Measurements from ENCODE around the gene ZNF280C.

- TF ChIP-seq CTCF (IDR thresholded peaks at IDR 0.05; ENCODE audit: low read length) (no peak), EZH2 (IDR thresholded peaks at IDR 0.05; ENCODE audit: borderline replicate concordance, low read length) (no peak)
Measured at GRCh38 chrX:130285710-130286109, 17.0 kb upstream of the ZNF280C start.
